Measurements from ENCODE around the gene PTPRG. TPM values are rescaled to one million over a fixed set of nuclear protein-coding genes. Genes with fewer than 3 reads are reported as not detected.

The PTPRG gene
- total and polyA plus RNA-seq, 2 experiments from 2014 or later, result 8.5 to 34.9 TPM

- H3K27me3 ChIP-seq, result no peaks in the 10 kb centered on the region
- no peak overlapping the region for H3K4me3 ChIP-seq
- no peaks in the 10 kb centered on the region for H3K4me1 ChIP-seq (ENCODE audit: insufficient read depth)
- H3K4me2 ChIP-seq, result no peak overlapping the region
- H3K9me2 ChIP-seq (replicated peaks; ENCODE audit: insufficient read depth), result no peaks in the 10 kb centered on the region
- 66% methylated on average over 3 of the region's 3 CpGs for WGBS (ENCODE audit: low lambda C conversion rate, missing lambda C conversion rate)
- DNase-seq (ENCODE audit: low spot score), result no peak
- H2AFZ ChIP-seq, result no peak overlapping the region
- no peaks in the 10 kb centered on the region for H3K9me3 ChIP-seq (ENCODE audit: low read depth)
- H3K27ac ChIP-seq, result no peak overlapping the region
- peaks cover 5% of the 10 kb centered on the region for H3K36me3 ChIP-seq (replicated peaks; ENCODE audit: insufficient read depth, low read depth)
- no peaks in the 10 kb centered on the region for H4K20me1 ChIP-seq (ENCODE audit: insufficient read depth, poor library complexity, severe bottlenecking)
- TF ChIP-seq CTCF (IDR thresholded peaks at IDR 0.05; ENCODE audit: poor library complexity), result no peak
- no peak for TF ChIP-seq EZH2 (IDR thresholded peaks at IDR 0.05; ENCODE audit: borderline replicate concordance)
- TF ChIP-seq EZH2phosphoT487 (IDR thresholded peaks at IDR 0.05; ENCODE audit: low read depth, severe bottlenecking, unreplicated experiment), result no peak
- no peaks in the 10 kb centered on the region for H3K79me2 ChIP-seq
Observed at GRCh38 chr3:62261736-62262135, 700.4 kb downstream of the PTPRG start.

GRCh38 chr3:62265528-62265927, 704.2 kb downstream of the PTPRG start:
- Histone ChIP-seq H3K27me3 (no peaks in the 10 kb centered on the region), H3K9me3 (ENCODE audit: low read depth) (no peaks in the 10 kb centered on the region), H3K9me2 (replicated peaks; ENCODE audit: insufficient read depth) (no peaks in the 10 kb centered on the region), H3K36me3 (replicated peaks; ENCODE audit: insufficient read depth, low read depth) (peaks cover 5% of the 10 kb centered on the region), H3K27ac (no peak overlapping the region), H3K4me1 (ENCODE audit: insufficient read depth) (no peaks in the 10 kb centered on the region), H3K4me2 (no peak overlapping the region), H3K79me2 (no peaks in the 10 kb centered on the region), H4K20me1 (ENCODE audit: insufficient read depth, poor library complexity, severe bottlenecking) (no peaks in the 10 kb centered on the region), H3K4me3 (no peak overlapping the region), H2AFZ (no peak overlapping the region)
- TF ChIP-seq EZH2 (IDR thresholded peaks at IDR 0.05; ENCODE audit: borderline replicate concordance) (no peak), CTCF (IDR thresholded peaks at IDR 0.05; ENCODE audit: poor library complexity) (no peak)
- WGBS (ENCODE audit: low lambda C conversion rate, missing lambda C conversion rate), result 88% methylated on average over 1 of the region's 1 CpG
- DNase-seq (ENCODE audit: low spot score), result no peak

- H3K27ac ChIP-seq, result no peak overlapping the region
- H3K4me3 ChIP-seq, result no peak overlapping the region
- H3K79me2 ChIP-seq, result no peaks in the 10 kb centered on the region
- H2AFZ ChIP-seq, result no peak overlapping the region
- H3K4me2 ChIP-seq, result no peak overlapping the region
- H3K27me3 ChIP-seq, result no peaks in the 10 kb centered on the region
- no peaks in the 10 kb centered on the region for H3K9me3 ChIP-seq (ENCODE audit: low read depth)
- H3K9me2 ChIP-seq (replicated peaks; ENCODE audit: insufficient read depth), result no peaks in the 10 kb centered on the region
- no peaks in the 10 kb centered on the region for H3K4me1 ChIP-seq (ENCODE audit: insufficient read depth)
- TF ChIP-seq CTCF (IDR thresholded peaks at IDR 0.05; ENCODE audit: poor library complexity) (no peak), EZH2 (IDR thresholded peaks at IDR 0.05; ENCODE audit: borderline replicate concordance) (no peak), EZH2phosphoT487 (IDR thresholded peaks at IDR 0.05; ENCODE audit: low read depth, severe bottlenecking, unreplicated experiment) (no peak)
- no peaks in the 10 kb centered on the region for H4K20me1 ChIP-seq (ENCODE audit: insufficient read depth, poor library complexity, severe bottlenecking)
- DNase-seq (ENCODE audit: low spot score), result no peak
- peaks cover 5% of the 10 kb centered on the region for H3K36me3 ChIP-seq (replicated peaks; ENCODE audit: insufficient read depth, low read depth)
Observed at GRCh38 chr3:62266668-62267283, 705.4 kb downstream of the PTPRG start.
